ENCODE results near the gene PPP1R9B.

PPP1R9B gene

GRCh38 chr17:50139950-50140885 lies 10.3 kb downstream of the PPP1R9B start:
- DNase-seq, result peak; percentile 69 to 74

DNA sequence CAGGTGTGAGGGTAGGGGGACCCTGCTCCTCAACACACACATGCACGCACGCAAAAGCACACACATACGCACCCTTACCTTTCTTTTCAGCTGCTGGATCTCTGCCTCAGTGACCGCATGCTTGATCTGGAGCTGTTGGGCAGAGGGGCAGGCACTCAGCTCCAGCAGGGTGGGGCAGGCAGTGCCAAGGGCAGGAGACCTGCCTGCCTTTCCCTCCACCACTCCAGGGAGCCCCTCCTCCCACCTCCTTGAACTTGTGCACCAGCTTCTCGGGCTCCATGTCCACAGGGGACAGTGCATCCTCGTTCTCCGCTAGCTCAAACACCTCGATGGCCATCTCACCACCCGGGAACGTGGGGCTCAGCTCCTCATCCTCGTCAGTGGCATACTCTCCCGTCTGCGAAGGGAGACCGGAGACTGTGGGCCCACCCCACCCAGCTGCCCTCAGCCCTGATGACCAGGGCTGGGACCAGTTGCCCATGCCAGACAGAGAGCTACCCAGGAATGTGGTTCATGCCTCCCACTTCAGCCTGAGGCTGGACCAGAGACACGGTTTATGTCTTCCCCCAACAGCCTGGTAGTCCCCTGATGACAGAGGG lies 11.2 kb downstream of the PPP1R9B start:
- DNase-seq, result no peak

DNA sequence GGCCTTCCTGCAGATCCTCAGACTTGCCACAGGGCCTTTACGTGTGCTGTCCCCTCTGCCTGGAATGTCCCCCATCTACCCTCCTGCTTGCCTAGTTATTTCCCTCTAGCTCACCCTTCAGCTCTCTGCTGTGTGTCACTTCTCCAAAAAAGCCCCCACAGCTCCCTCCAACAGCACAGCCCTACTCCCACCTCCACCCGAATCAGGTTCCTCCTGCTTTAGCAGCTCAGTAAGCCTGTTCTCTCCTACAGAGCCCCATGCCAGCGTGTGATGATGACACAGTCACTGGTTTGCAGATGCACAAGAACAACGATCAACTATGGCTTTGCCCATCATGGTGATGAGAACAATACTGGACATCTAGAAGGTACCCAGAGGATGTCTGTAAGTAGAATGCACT lies 13.4 kb downstream of the PPP1R9B start:
- DNase-seq, result peak; percentile 58 to 92

- DNase-seq, result no peak
Measured at GRCh38 chr17:50136096-50136687, 14.3 kb downstream of the PPP1R9B start.

- DNase-seq, result no peak
Measured at GRCh38 chr17:50135316-50136095, 15.0 kb downstream of the PPP1R9B start.

- no peak for DNase-seq
Measured at GRCh38 chr17:50134206-50135110, 16.0 kb downstream of the PPP1R9B start.

DNA sequence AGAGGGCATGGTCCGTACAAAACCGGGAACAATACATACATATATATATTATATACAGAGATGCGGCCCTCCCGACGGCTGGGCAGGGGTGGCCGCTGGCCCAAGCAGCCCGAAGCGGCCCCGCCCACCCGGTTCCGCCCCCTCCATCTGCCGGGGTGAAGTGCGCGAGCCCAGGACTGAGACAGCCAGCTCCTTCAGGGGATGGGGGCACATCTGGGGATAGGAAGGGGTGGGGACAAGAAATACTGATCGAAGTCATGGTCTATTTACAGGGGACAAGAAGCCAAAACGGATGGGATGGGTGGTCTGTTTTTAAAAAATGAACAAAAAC lies 16.7 kb downstream of the PPP1R9B start:
- DNase-seq, result no peak

DNA sequence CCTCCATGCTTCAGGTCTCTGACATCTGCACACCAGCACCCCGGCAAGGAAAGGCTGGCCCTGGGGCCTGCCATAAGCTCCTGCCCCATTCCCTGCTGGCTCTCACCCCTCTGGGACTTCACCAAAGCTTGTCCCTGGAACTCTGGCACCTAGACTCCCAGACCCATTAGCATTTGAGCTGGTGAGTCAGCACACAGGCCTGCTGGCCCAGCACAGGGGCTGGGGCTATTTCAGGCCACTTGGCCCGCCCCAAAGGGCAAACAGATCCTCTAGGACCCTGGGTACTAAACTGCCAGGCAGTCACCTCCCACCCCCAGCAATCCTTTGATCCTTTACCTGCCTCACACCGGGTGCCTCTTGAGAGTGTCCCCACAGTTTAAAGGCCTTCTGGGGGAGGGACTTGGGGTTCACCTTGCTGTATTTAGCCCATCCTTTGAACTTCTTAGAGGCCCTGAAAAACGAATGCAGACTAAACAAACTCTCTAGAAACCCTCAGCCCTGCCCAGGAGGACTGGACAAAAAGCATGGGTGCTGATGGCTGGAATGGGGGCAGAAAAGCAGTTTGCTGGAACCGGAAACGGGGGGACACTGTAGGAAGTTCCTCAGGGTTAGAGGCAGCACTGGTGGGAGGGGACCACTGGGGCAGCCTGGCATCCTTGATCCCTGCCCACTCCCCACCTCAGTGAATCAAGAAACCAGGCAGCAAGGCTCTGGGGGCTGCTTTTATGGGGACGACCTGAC lies 17.3 kb downstream of the PPP1R9B start:
- no peak for DNase-seq

- no peak for DNase-seq
Measured at GRCh38 chr17:50132104-50132794, 18.2 kb downstream of the PPP1R9B start.

DNA sequence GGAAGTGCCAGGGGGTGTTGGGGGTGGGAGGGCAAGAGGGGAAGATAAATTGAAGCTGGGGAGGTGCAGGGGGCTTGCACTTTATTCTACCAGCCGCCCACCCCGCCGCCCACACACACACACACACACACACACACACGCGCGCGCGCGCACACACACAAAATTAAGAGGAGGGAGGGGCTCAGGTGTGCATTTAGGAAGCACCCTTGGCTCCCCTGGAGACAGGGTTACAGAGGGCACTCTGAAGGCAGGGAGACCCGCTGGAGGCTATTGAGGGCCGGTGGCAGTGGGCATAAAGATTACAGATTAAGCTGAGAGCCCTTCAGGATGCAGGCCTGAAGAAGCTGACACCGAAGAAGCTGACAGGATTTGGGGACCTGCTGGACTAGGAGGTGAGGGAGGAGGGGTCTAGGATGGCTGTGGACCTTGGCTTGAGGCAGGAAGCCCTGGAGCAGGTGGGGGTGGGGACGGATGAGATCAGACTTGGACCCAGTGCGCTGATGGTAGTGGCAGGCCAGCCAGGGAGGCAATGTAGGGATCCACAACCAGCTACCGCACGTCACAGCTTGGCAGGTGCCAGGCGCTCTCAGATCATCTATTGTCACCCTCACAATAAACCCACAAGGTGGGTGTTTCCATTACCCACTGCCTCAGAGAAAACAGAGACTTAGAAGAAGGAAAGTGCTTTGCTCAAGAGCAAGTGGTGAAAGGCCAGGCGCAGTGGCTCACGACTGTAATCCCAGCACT lies 19.7 kb downstream of the PPP1R9B start:
- DNase-seq, result peak in 1 of 2 donors; percentile 52

- DNase-seq, result peak; percentile 20 to 49
Measured at GRCh38 chr17:50129728-50130558, 20.5 kb downstream of the PPP1R9B start, which contains the start of gene SAMD14. Gene SAMD14, minus strand, starts transcription at chr17:50130160. Its CDS starts 5,201 bp downstream, at chr17:50124959.

DNA sequence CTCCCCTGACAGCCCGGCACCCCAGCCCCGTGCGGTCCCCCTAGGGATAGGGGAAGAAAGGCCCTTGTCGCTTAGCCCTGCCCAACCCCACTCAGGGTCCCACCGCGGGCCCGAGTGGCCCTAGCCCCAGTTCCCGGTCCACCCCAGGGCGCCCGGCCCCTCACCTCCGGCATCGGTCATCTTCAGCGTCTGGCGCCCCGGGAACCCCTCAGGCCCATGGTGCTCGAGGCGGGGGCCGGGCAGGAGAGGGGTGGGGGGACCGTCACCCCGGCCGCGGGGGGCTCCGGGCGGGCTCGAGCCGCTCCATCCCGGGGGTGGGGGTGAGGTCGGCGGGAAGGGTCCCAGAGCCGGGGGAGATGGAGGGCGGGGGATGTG lies 21.1 kb downstream of the PPP1R9B start:
- no peak for DNase-seq

GRCh38 chr17:50128441-50129352 lies 21.8 kb downstream of the PPP1R9B start:
- peak in 1 of 2 donors; percentile 37 for DNase-seq

GRCh38 chr17:50127697-50128361 lies 22.6 kb downstream of the PPP1R9B start:
- no peak for DNase-seq

DNA sequence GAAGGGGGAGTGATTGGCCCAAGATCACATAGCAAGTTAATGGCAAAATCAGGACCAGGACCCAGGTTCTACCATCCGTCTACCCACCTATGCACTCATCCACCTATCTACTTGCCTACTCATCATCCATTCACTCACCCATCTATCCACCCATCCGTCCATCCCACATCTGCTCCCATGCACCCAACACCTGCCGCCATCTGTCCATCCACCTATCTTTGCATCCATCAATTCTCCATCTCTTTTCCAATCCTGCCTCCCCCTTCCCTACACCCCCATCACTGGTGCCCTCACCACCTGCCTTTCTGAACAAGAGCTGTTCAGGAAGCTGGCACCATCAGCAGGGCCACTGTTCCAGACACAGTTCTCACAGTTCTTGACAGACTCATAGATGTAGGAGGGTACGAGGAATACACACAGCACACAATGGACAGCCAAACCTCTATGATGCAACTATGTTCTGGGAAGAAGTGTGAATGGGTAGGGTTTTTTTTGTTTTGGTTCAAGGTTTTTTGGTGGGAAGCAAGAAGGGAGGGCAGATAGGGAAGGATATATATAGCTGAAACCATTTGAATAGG lies 25.0 kb downstream of the PPP1R9B start:
- DNase-seq, result no peak

- DNase-seq, result no peak
Measured at GRCh38 chr17:50123649-50124349, 26.7 kb downstream of the PPP1R9B start.
